ENCODE data around the gene FREM2.

DNA sequence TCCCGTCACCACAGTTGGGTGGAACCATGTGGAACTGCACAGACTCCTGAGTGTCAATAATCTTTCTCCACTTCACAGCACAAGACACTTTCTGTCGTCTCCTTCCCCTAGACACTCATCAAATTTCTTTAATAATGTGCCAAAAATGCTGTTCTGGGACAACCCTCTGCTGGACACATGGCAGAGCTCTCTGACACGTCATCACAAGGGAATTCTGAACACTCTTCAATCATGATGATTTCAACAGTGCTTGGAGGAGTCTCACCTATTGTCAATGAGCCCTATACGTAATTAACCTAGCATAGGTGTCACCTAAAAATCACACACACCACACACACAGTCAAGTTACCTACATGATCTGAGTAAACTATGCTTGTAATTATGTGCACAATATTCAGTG is 162.4 kb downstream of the FREM2 start:
- TF ChIP-seq, protein P1, sequence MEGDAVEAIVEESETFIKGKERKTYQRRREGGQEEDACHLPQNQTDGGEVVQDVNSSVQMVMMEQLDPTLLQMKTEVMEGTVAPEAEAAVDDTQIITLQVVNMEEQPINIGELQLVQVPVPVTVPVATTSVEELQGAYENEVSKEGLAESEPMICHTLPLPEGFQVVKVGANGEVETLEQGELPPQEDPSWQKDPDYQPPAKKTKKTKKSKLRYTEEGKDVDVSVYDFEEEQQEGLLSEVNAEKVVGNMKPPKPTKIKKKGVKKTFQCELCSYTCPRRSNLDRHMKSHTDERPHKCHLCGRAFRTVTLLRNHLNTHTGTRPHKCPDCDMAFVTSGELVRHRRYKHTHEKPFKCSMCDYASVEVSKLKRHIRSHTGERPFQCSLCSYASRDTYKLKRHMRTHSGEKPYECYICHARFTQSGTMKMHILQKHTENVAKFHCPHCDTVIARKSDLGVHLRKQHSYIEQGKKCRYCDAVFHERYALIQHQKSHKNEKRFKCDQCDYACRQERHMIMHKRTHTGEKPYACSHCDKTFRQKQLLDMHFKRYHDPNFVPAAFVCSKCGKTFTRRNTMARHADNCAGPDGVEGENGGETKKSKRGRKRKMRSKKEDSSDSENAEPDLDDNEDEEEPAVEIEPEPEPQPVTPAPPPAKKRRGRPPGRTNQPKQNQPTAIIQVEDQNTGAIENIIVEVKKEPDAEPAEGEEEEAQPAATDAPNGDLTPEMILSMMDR (IDR thresholded peaks at IDR 0.05; ENCODE audit: insufficient read depth, low read length, poor library complexity, severe bottlenecking) = no peak
- no peak for TF ChIP-seq EZH2phosphoT487 (conservative IDR thresholded peaks at IDR 0.05; ENCODE audit: low read length)
